OCI-LY1 (cell line): Measurements from ENCODE around the gene DACT2.

Source experiments
- H2AFZ ChIP-seq: fragments of 200-600 bp; sonication (generic), shearing (Covaris generic); 2 replicates; pipeline ENCODE4 v1.6.0; 2014; ENCODE audit warnings: antibody characterized with exemption, mild to moderate bottlenecking, low read length
- H3F3A ChIP-seq: fragments of 200-600 bp; sonication (generic), shearing (Covaris generic); 2 replicates; pipeline ENCODE4 v1.6.0; 2014; ENCODE audit warnings: mild to moderate bottlenecking, antibody characterized with exemption, low read length, moderate library complexity; ENCODE audit not compliant: insufficient read depth
- H3K27ac ChIP-seq: fragments of 200-600 bp; sonication (generic); 2 replicates; pipeline ENCODE4 v1.5.1; 2014; ENCODE audit warnings: low read length, mixed run types, mild to moderate bottlenecking, low read depth; ENCODE audit not compliant: poor library complexity, severe bottlenecking
- H3K27me3 ChIP-seq: fragments of 200-600 bp; sonication (generic); 2 replicates; pipeline ENCODE4 v1.6.0; 2014; ENCODE audit warnings: antibody characterized with exemption, mild to moderate bottlenecking, low read length, moderate library complexity; ENCODE audit not compliant: insufficient read depth
- H3K36me3 ChIP-seq: fragments of 200-600 bp; sonication (generic); 2 replicates; pipeline ENCODE4 v1.6.1; 2014; ENCODE audit warnings: mild to moderate bottlenecking, antibody characterized with exemption, low read length, moderate library complexity, mixed read lengths; ENCODE audit not compliant: insufficient read depth
- H3K4me1 ChIP-seq: fragments of 200-600 bp; sonication (generic); 2 replicates; pipeline ENCODE4 v1.5.1; 2014; ENCODE audit warnings: mild to moderate bottlenecking, low read length, moderate library complexity; ENCODE audit not compliant: insufficient read depth, severe bottlenecking
- H3K4me2 ChIP-seq: fragments of 200-600 bp; sonication (generic), shearing (Covaris generic); 2 replicates; pipeline ENCODE4 v1.6.1; 2014; ENCODE audit warnings: low read length
- H3K4me3 ChIP-seq: fragments of 200-600 bp; sonication (generic); 2 replicates; pipeline ENCODE4 v1.5.1; 2014; ENCODE audit warnings: low read length, low read depth, mild to moderate bottlenecking, mixed read lengths; ENCODE audit not compliant: poor library complexity, severe bottlenecking
- H3K79me2 ChIP-seq: fragments of 200-600 bp; shearing (Covaris generic); 2 replicates; pipeline ENCODE4 v1.6.1; 2016; ENCODE audit warnings: mixed run types, low read length, mixed read lengths; ENCODE audit not compliant: insufficient read depth
- H3K9ac ChIP-seq: fragments of 200-600 bp; sonication (generic), shearing (Covaris generic); 2 replicates; pipeline ENCODE4 v1.6.1; 2014; ENCODE audit warnings: mild to moderate bottlenecking, low read length, mixed read lengths
- H3K9me2 ChIP-seq: fragments of 200-600 bp; sonication (generic), shearing (Covaris generic); 2 replicates; pipeline ENCODE4 v1.6.1; 2014; ENCODE audit warnings: low read depth, mild to moderate bottlenecking, low read length, mixed read lengths
- H3K9me3 ChIP-seq: fragments of 200-600 bp; shearing (Covaris generic); 2 replicates; pipeline ENCODE4 v1.6.1; 2014; ENCODE audit warnings: low read length, mixed read lengths
- H4K20me1 ChIP-seq: fragments of 200-600 bp; sonication (generic), shearing (Covaris generic); 2 replicates; pipeline ENCODE4 v1.6.0; 2016; ENCODE audit warnings: mild to moderate bottlenecking, low read length; ENCODE audit not compliant: insufficient read depth
- EZH2 ChIP-seq: fragments of 200-600 bp; sonication (generic), shearing (Covaris generic); IDR thresholded peaks from 2 replicates; pipeline ENCODE4 v1.8.0; 2017; ENCODE audit warnings: borderline replicate concordance, mixed run types, mild to moderate bottlenecking, antibody characterized with exemption, low read length, moderate library complexity, mixed read lengths
- TF ChIP-seq, protein P1 (sequence below): fragments of 200-600 bp; sonication (generic), shearing (Covaris generic); IDR thresholded peaks from 2 replicates; pipeline ENCODE4 v1.5.1; 2017; ENCODE audit warnings: mild to moderate bottlenecking, antibody characterized with exemption, low read length, moderate library complexity, mixed read lengths

Gene DACT2

DNA sequence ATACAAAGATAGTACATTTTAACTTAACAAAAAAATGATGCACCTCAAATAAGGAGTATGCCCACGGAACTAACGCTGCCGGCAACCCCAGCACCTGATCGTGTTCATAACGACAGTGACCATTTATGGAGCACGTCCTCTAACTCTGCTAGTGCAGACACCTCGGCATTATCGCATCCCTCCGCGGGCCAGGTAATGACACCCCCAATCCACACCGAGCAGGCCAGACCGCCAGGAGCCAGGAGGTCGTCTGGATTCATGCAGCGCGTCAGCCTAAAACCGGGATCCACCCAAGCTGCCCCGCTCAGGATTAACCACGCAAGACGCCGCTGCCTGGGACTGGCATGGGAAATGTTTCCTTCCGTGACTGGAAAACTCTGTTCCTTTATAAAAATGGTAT, 34.1 kb downstream of the DACT2 start:
- no peaks in the 10 kb centered on the region for H3K4me1 ChIP-seq
- no peaks in the 10 kb centered on the region for H3K9me3 ChIP-seq
- no peak overlapping the region for H2AFZ ChIP-seq
- no peak overlapping the region for H3K27ac ChIP-seq
- H3K9ac ChIP-seq: no peak overlapping the region
- no peaks in the 10 kb centered on the region; the same call in 1 of the 2 replicates for H3K27me3 ChIP-seq
- no peak overlapping the region for H3K4me3 ChIP-seq
- no peaks in the 10 kb centered on the region for H3K36me3 ChIP-seq
- no peaks in the 10 kb centered on the region for H4K20me1 ChIP-seq
- H3F3A ChIP-seq: no peaks in the 10 kb centered on the region
- TF ChIP-seq EZH2: no peak
- TF ChIP-seq, protein P1, sequence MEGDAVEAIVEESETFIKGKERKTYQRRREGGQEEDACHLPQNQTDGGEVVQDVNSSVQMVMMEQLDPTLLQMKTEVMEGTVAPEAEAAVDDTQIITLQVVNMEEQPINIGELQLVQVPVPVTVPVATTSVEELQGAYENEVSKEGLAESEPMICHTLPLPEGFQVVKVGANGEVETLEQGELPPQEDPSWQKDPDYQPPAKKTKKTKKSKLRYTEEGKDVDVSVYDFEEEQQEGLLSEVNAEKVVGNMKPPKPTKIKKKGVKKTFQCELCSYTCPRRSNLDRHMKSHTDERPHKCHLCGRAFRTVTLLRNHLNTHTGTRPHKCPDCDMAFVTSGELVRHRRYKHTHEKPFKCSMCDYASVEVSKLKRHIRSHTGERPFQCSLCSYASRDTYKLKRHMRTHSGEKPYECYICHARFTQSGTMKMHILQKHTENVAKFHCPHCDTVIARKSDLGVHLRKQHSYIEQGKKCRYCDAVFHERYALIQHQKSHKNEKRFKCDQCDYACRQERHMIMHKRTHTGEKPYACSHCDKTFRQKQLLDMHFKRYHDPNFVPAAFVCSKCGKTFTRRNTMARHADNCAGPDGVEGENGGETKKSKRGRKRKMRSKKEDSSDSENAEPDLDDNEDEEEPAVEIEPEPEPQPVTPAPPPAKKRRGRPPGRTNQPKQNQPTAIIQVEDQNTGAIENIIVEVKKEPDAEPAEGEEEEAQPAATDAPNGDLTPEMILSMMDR: no peak
- no peaks in the 10 kb centered on the region for H3K79me2 ChIP-seq
- H3K4me2 ChIP-seq: no peak overlapping the region
- no peaks in the 10 kb centered on the region for H3K9me2 ChIP-seq

DNA sequence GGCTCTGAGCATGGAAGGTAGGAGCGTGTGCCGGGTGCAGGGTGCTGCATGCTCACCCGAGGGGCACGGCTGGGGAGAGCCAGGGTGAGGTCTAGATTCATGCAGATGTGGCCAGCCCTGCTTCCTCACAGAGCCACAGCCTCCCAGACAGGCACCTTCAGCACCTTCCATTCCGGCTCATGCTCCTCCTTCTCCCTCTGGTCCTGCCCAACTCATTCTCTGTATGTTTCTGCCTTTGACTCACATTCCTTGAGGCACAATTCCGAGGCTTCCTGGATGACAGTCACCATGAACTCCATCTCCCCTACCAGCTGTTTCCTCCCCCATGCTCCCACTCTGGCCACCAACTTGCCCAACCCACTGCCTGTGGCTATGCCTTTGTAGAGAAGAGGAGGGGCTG, 35.4 kb downstream of the DACT2 start:
- Histone ChIP-seq H3K9me3 (no peaks in the 10 kb centered on the region), H3F3A (no peaks in the 10 kb centered on the region), H2AFZ (no peak overlapping the region), H3K36me3 (no peaks in the 10 kb centered on the region), H3K27ac (no peak overlapping the region), H3K79me2 (no peaks in the 10 kb centered on the region), H3K4me1 (no peaks in the 10 kb centered on the region), H3K27me3 (no peaks in the 10 kb centered on the region; the same call in 1 of the 2 replicates), H3K4me3 (no peak overlapping the region), H3K9ac (no peak overlapping the region), H4K20me1 (no peaks in the 10 kb centered on the region), H3K4me2 (no peak overlapping the region), H3K9me2 (no peaks in the 10 kb centered on the region)
- TF ChIP-seq, protein P1: no peak
- TF ChIP-seq EZH2: no peak

DNA sequence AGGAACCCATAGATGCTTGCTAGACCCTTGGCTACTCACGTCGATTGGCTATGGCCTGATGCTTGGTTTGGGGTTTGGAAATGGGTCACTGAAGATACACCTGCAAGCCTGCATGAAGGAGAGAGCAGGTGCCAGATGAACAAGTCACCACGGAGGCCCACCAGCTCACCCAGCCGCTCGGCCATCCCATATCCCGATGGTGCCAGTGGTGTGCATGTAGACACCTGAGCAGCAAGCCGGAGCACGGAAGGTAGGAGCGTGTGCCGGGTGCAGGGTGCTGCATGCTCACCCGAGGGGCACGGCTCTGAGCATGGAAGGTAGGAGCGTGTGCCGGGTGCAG, 35.9 kb downstream of the DACT2 start:
- Histone ChIP-seq H3K27me3 (peaks cover 4% of the 10 kb centered on the region; the same call in 1 of the 2 replicates), H3F3A (no peaks in the 10 kb centered on the region)
- TF ChIP-seq, protein P1: no peak
- no peak for TF ChIP-seq EZH2

More for the DNA sequence above, 35.9 kb downstream of the DACT2 start:
- Histone ChIP-seq H3K36me3 (no peaks in the 10 kb centered on the region), H3K79me2 (no peaks in the 10 kb centered on the region), H3K9me2 (no peaks in the 10 kb centered on the region), H3K9me3 (no peaks in the 10 kb centered on the region), H4K20me1 (no peaks in the 10 kb centered on the region), H3K4me2 (no peak overlapping the region), H2AFZ (no peak overlapping the region), H3K27ac (no peak overlapping the region), H3K9ac (no peak overlapping the region), H3K4me1 (no peaks in the 10 kb centered on the region), H3K4me3 (no peak overlapping the region)
